HCT116 (cell line): ENCODE results near the gene ADGRG7. TPM values are rescaled to one million over a fixed set of nuclear protein-coding genes. Genes with fewer than 3 reads are reported as not detected.

Source experiments
- ATAC-seq: fragments of 200-7000 bp; cut with Tn5 transposase; 2 replicates; pipeline ENCODE4 v1.9.1; 2020; ENCODE audit warnings: mild to moderate bottlenecking, moderate library complexity
- BruUV-seq: library from RNA; stranded (reverse); fragments of 400-500 nt; replicated peaks from 2 replicates; lab custom pipeline; 2021; lab: Mats Ljungman, UMichigan
- CTCF ChIA-PET: fragments of 300-600 bp; sonication (Branson Sonifier 250); formaldehyde crosslinking; loops from one replicate; lab custom pipeline; 2021; ENCODE audit warnings: antibody characterized with exemption; lab: Charles Lee
- POLR2A ChIA-PET: fragments of 300-600, 350-600 bp; sonication (Branson Sonifier 250); formaldehyde crosslinking; loops from one replicate; lab custom pipeline; 2021; ENCODE audit warnings: antibody characterized with exemption; lab: Charles Lee
- RAD21 ChIA-PET, 2 experiments: fragments of 300-600 bp; sonication (Branson Sonifier 250); formaldehyde crosslinking; loops; one replicate each; lab custom pipeline; 2023; ENCODE audit warnings: low total read pairs in 2 of 2; ENCODE audit not compliant: uncharacterized antibody in 2 of 2, unreplicated experiment in 2 of 2, low non-redundant PET in 1 of 2; lab: Charles Lee
- DNase-seq: peaks from one replicate; pipeline ENCODE4 v3.0.0-alpha.2; 2010; ENCODE audit warnings: low read depth, low spot score
- H2AFZ ChIP-seq: fragments of 200-600 bp; shearing (Covaris generic), sonication (generic); 2 replicates; pipeline ENCODE4 v1.6.1; 2017; ENCODE audit warnings: low read depth, mixed run types, mixed read lengths, antibody characterized with exemption, low read length; ENCODE audit not compliant: poor library complexity, severe bottlenecking
- H3K27ac ChIP-seq: 2 replicates; pipeline ENCODE4 v1.5.1; 2012; ENCODE audit warnings: low read depth, low read length
- H3K27me3 ChIP-seq: fragments of 200-600 bp; sonication (generic); 2 replicates; pipeline ENCODE4 v1.6.1; 2016; ENCODE audit warnings: mixed run types, low read length, mixed read lengths; ENCODE audit not compliant: insufficient read depth
- H3K36me3 ChIP-seq, 2 experiments: fragments of 200-500 bp in 1 of 2; fragments of 200-600 bp in 1 of 2; sonication (Bioruptor generic) in 1 of 2; sonication (generic) in 1 of 2; 2 replicates each; pipeline versions ENCODE4 v1.5.1 to v1.6.1; 2014 to 2016; ENCODE audit warnings: low read length in 2 of 2, inconsistent platforms in 1 of 2, mixed read lengths in 1 of 2, mixed run types in 1 of 2; ENCODE audit not compliant: insufficient read depth in 2 of 2, control insufficient read depth in 1 of 2
- H3K4me1 ChIP-seq, 2 experiments: fragments of 200-600 bp in 1 of 2; sonication (generic) in 1 of 2; 2 replicates each; pipeline versions ENCODE4 v1.5.1 to v1.6.1; 2012 to 2017; ENCODE audit warnings: low read length in 2 of 2, inconsistent platforms in 1 of 2, mild to moderate bottlenecking in 1 of 2, mixed read lengths in 1 of 2, mixed run types in 1 of 2, moderate library complexity in 1 of 2; ENCODE audit not compliant: insufficient read depth in 2 of 2, control insufficient read depth in 1 of 2
- H3K4me2 ChIP-seq: fragments of 200-600 bp; sonication (generic); 2 replicates; pipeline ENCODE4 v1.6.1; 2017; ENCODE audit warnings: mixed run types, low read length, mixed read lengths
- H3K4me3 ChIP-seq, 2 experiments: fragments of 200-600 bp in 1 of 2; sonication (generic) in 1 of 2; replicated peaks in 1 of 2; 2 replicates each; pipeline ENCODE4 v1.5.1; 2011 to 2016; ENCODE audit warnings: low read length in 2 of 2, control low read depth in 1 of 2, low read depth in 1 of 2, mild to moderate bottlenecking in 1 of 2, mixed read lengths in 1 of 2, mixed run types in 1 of 2
- H3K79me2 ChIP-seq: fragments of 200-600 bp; sonication (generic); 2 replicates; pipeline ENCODE4 v1.6.1; 2017; ENCODE audit warnings: mild to moderate bottlenecking, mixed run types, low read length, moderate library complexity, mixed read lengths; ENCODE audit not compliant: insufficient read depth
- H3K9ac ChIP-seq: fragments of 200-600 bp; sonication (generic); 2 replicates; pipeline ENCODE4 v1.6.1; 2016; ENCODE audit warnings: low read length, mixed read lengths
- H3K9me2 ChIP-seq: fragments of 200-600 bp; sonication (generic), shearing (Covaris generic); 2 replicates; pipeline ENCODE4 v1.6.1; 2017; ENCODE audit warnings: mixed run types, mild to moderate bottlenecking, moderate library complexity; ENCODE audit not compliant: insufficient read depth
- H3K9me3 ChIP-seq, 2 experiments: fragments of 200-500 bp in 1 of 2; fragments of 200-600 bp in 1 of 2; sonication (Bioruptor generic) in 1 of 2; sonication (generic) in 1 of 2; 2 replicates each; pipeline ENCODE4 v1.6.1; 2014 to 2017; ENCODE audit warnings: low read length in 2 of 2, mixed read lengths in 2 of 2, inconsistent platforms in 1 of 2, low read depth in 1 of 2, mild to moderate bottlenecking in 1 of 2, mixed run types in 1 of 2, moderate library complexity in 1 of 2; ENCODE audit not compliant: control insufficient read depth in 1 of 2, insufficient read depth in 1 of 2
- H4K20me1 ChIP-seq: fragments of 200-600 bp; sonication (generic), shearing (Covaris generic); 2 replicates; pipeline ENCODE4 v1.6.1; 2017; ENCODE audit warnings: mixed run types, mild to moderate bottlenecking, moderate library complexity; ENCODE audit not compliant: insufficient read depth
- CBX3 ChIP-seq: IDR thresholded peaks from 2 replicates; pipeline ENCODE4 v1.6.1; 2012; ENCODE audit warnings: low read depth
- EGR1 ChIP-seq: IDR thresholded peaks from 2 replicates; pipeline ENCODE4 v1.6.1; 2012; ENCODE audit warnings: low read depth
- FOSL1 ChIP-seq: IDR thresholded peaks from 2 replicates; pipeline ENCODE4 v1.6.1; 2012; ENCODE audit warnings: low read depth
- REST ChIP-seq: IDR thresholded peaks from 2 replicates; pipeline ENCODE4 v1.6.1; 2012; ENCODE audit warnings: low read depth
- SIN3A ChIP-seq: IDR thresholded peaks from 2 replicates; pipeline ENCODE4 v1.6.1; 2012; ENCODE audit warnings: low read depth
- ZFX ChIP-seq: fragments of 450-650 bp; IDR thresholded peaks from 2 replicates; pipeline ENCODE4 v1.6.1; 2017
- ZNF274 ChIP-seq: fragments of 200-500 bp; sonication (Bioruptor generic); IDR thresholded peaks from 2 replicates; pipeline ENCODE4 v1.6.1; 2014; ENCODE audit warnings: mild to moderate bottlenecking, low read depth, low read length, inconsistent platforms
- intact Hi-C: fragments of 100-400 bp; cut with micrococcal nuclease; formaldehyde crosslinking; loops from 2 replicates; pipeline ENCODE4 v1.10.0; 2022
- total RNA-seq: library from RNA; stranded (reverse); gene quantifications from one replicate; pipeline ENCODE4 v1.2.1, GENCODE V29; 2021; ENCODE audit not compliant: unreplicated experiment

Gene ADGRG7
- total RNA-seq, 1 experiment from 2014 or later, result not detected

GRCh38 chr3:100590840-100591147 lies 18.6 kb upstream of the ADGRG7 start:
- Histone ChIP-seq H3K4me1 (peaks cover 0 to 5% of the 10 kb centered on the region in 2 experiments; a peak in 1 of 4 replicates), H3K9me2 (no peaks in the 10 kb centered on the region), H3K27me3 (no peaks in the 10 kb centered on the region), H3K36me3 (no peaks in the 10 kb centered on the region), H3K27ac (no peak overlapping the region), H2AFZ (peak overlapping the region; percentile 84), H3K4me2 (peak overlapping the region; percentile 74; the same call in 1 of the 2 replicates), H3K79me2 (no peaks in the 10 kb centered on the region), H3K9me3 (no peaks in the 10 kb centered on the region), H3K9ac (no peak overlapping the region), H4K20me1 (no peaks in the 10 kb centered on the region), H3K4me3 (no peak overlapping the region)
- intact Hi-C loops, result loop anchor here (1.0 to 5.0 kb wide), 3 partner anchors 127 to 748 kb away; no protein-coding TSS in a partner anchor
- CTCF ChIA-PET, result interaction anchor here (1.0 to 5.7 kb wide), 6 partner anchors 9 to 274 kb away, joined by 3 to 107 read pairs (median 3); no protein-coding TSS in a partner anchor
- ATAC-seq (peak; percentile 30; the same call in 1 of the 2 replicates), DNase-seq (no peak)
- POLR2A ChIA-PET, result interaction anchor here (0.8 to 1.8 kb wide), 2 partner anchors 128 to 189 kb away, joined by 3 to 5 read pairs; partner anchors contain the start of genes LNP1 and TOMM70
- no TSS peak for BruUV-seq
- RAD21 ChIA-PET, result interaction anchor here (1.3 to 2.4 kb wide), 3 partner anchors 13 to 128 kb away, joined by 5 to 16 read pairs (median 16); no protein-coding TSS in a partner anchor
- TF ChIP-seq ZNF274 (no peak), ZFX (no peak)

GRCh38 chr3:100591411-100591810 lies 18.0 kb upstream of the ADGRG7 start:
- H3K27ac ChIP-seq, result no peak overlapping the region
- ChIA-PET POLR2A (interaction anchor here (0.8 kb wide), 1 partner anchor 190 kb away, joined by 3 read pairs; the partner anchor contains the start of genes LNP1 and TOMM70), RAD21 (interaction anchor here (2.3 to 2.4 kb wide), 2 partner anchors 128 to 129 kb away, joined by 16 read pairs; no protein-coding TSS in a partner anchor), CTCF (interaction anchor here (1.0 to 5.7 kb wide), 4 partner anchors 12 to 275 kb away, joined by 3 to 107 read pairs (median 3); no protein-coding TSS in a partner anchor)
- no peak for ATAC-seq
- no peak for DNase-seq
- no peaks in the 10 kb centered on the region for H3K9me3 ChIP-seq
- no peaks in the 10 kb centered on the region for H3K9me2 ChIP-seq
- H3K79me2 ChIP-seq, result no peaks in the 10 kb centered on the region
- TF ChIP-seq REST (no peak), EGR1 (no peak), CBX3 (no peak), FOSL1 (no peak), SIN3A (no peak)
- TF ChIP-seq, all 23 proteins: peak for 0
- no peaks in the 10 kb centered on the region for H4K20me1 ChIP-seq
- H3K4me2 ChIP-seq, result no peak overlapping the region
- H2AFZ ChIP-seq, result no peak overlapping the region
- H3K27me3 ChIP-seq, result no peaks in the 10 kb centered on the region
- no peaks in the 10 kb centered on the region for H3K36me3 ChIP-seq
- H3K4me3 ChIP-seq, result no peak overlapping the region
- H3K4me1 ChIP-seq, result peaks cover 0 to 5% of the 10 kb centered on the region in 2 experiments; a peak in 1 of 4 replicates
- no peak overlapping the region for H3K9ac ChIP-seq
- intact Hi-C loops, result loop anchor here (5.0 kb wide), 1 partner anchor 749 kb away; no protein-coding TSS in a partner anchor
- BruUV-seq, result no TSS peak
